Mammary epithelial cell (primary cell): Measurements from ENCODE around the gene BOC.

Source experiments
- EZH2 ChIP-seq: IDR thresholded peaks from 2 replicates; pipeline ENCODE4 v1.6.1; 2012; ENCODE audit warnings: low read length, inconsistent platforms, borderline replicate concordance
- TF ChIP-seq, protein P1 (sequence below), 2 donors: IDR thresholded peaks in 1 of 2; conservative IDR thresholded peaks in 1 of 2; 2 replicates each; pipeline ENCODE4 v1.5.1; 2011 to 2012; ENCODE audit warnings: inconsistent platforms in 2 of 2, low read length in 2 of 2, mild to moderate bottlenecking in 2 of 2, control low read depth in 1 of 2, low read depth in 1 of 2; ENCODE audit not compliant: insufficient read depth in 1 of 2; ENCODE audit errors: extremely low read depth in 1 of 2

DNA sequence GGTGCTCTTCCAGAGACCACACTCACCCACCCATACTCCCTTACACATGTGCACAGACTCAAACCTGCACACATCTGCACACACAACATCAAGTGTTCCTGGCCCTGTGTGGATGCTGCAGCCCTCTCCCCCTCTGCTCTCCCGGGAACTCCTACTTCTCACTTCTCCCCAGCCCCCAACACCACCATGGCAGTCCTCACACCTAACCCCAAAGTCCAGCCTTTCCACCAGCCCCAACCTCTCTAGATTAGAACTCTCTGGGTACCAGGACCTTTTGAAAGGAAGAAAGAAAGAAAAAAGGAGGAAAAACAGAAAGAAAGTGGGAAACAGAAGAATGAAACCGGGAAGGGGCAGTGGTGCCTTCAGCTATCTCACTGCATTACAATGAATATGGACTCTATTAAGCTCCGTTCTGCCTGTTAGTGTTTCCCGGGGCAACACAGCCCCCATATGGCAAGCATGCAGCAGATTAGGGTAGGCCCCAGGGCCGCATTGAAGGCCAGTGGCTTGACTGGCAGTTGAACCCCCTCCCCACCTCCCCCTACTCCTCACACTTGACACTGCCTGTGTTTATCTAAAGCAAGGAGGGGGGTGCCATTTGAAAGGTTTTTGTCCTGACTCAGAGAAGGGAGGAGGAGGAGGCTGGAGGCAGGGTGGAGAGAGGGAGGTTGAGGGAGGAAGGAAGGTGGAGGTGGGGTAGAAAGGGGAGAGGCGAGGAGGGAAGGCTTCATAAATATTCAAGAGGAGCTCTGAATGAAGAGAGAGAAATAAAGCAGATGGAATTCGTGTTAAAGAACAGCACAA, 30.1 kb downstream of the BOC start:
- TF ChIP-seq, protein P1, sequence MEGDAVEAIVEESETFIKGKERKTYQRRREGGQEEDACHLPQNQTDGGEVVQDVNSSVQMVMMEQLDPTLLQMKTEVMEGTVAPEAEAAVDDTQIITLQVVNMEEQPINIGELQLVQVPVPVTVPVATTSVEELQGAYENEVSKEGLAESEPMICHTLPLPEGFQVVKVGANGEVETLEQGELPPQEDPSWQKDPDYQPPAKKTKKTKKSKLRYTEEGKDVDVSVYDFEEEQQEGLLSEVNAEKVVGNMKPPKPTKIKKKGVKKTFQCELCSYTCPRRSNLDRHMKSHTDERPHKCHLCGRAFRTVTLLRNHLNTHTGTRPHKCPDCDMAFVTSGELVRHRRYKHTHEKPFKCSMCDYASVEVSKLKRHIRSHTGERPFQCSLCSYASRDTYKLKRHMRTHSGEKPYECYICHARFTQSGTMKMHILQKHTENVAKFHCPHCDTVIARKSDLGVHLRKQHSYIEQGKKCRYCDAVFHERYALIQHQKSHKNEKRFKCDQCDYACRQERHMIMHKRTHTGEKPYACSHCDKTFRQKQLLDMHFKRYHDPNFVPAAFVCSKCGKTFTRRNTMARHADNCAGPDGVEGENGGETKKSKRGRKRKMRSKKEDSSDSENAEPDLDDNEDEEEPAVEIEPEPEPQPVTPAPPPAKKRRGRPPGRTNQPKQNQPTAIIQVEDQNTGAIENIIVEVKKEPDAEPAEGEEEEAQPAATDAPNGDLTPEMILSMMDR (conservative IDR thresholded peaks at IDR 0.05 in 1 of 2, IDR thresholded peaks at IDR 0.05 in 1 of 2; ENCODE audit: extremely low read depth in 1 of 2, insufficient read depth in 1 of 2, low read depth in 1 of 2, low read length in 2 of 2): no peak
- TF ChIP-seq EZH2: no peak
